Measurements from ENCODE around the gene PIM2. TPM values are rescaled to one million over a fixed set of nuclear protein-coding genes. Genes with fewer than 3 reads are reported as not detected.

Gene PIM2
- total RNA-seq, 1 donor from 2014 or later: 3.3 TPM

DNA sequence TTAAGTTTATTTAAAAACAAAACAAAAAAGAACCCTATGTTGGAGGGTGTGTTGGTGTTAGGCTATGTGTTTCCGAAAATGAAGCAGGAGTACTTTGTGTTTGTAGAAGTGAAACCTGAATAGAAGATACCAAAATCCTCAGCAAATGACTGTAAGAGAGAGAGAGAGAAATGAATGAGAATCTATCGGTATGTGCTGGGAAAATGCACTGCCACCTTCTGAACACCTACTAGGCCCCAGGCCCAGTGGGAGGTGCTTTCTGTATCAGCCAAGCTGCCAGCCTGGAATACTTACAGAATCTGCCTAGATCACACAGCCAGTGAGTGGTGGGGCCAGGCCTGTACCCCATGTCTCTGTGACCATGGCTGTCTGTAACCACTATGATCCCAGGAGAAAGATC, 14.9 kb upstream of the PIM2 start:
- intact Hi-C loops (cut with micrococcal nuclease): no loop called here
- Histone ChIP-seq H3K27me3 (ENCODE audit: low read depth) (no peaks in the 10 kb centered on the region), H3K4me3 (no peak overlapping the region), H3K27ac (replicated peaks) (no peak overlapping the region), H3K9me3 (replicated peaks) (no peaks in the 10 kb centered on the region), H3K36me3 (peaks cover 35% of the 10 kb centered on the region), H3K4me1 (peaks cover 14% of the 10 kb centered on the region)
- DNase-seq: no peak
- TF ChIP-seq, protein P1, sequence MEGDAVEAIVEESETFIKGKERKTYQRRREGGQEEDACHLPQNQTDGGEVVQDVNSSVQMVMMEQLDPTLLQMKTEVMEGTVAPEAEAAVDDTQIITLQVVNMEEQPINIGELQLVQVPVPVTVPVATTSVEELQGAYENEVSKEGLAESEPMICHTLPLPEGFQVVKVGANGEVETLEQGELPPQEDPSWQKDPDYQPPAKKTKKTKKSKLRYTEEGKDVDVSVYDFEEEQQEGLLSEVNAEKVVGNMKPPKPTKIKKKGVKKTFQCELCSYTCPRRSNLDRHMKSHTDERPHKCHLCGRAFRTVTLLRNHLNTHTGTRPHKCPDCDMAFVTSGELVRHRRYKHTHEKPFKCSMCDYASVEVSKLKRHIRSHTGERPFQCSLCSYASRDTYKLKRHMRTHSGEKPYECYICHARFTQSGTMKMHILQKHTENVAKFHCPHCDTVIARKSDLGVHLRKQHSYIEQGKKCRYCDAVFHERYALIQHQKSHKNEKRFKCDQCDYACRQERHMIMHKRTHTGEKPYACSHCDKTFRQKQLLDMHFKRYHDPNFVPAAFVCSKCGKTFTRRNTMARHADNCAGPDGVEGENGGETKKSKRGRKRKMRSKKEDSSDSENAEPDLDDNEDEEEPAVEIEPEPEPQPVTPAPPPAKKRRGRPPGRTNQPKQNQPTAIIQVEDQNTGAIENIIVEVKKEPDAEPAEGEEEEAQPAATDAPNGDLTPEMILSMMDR (IDR thresholded peaks at IDR 0.05; ENCODE audit: borderline replicate concordance): no peak

DNA sequence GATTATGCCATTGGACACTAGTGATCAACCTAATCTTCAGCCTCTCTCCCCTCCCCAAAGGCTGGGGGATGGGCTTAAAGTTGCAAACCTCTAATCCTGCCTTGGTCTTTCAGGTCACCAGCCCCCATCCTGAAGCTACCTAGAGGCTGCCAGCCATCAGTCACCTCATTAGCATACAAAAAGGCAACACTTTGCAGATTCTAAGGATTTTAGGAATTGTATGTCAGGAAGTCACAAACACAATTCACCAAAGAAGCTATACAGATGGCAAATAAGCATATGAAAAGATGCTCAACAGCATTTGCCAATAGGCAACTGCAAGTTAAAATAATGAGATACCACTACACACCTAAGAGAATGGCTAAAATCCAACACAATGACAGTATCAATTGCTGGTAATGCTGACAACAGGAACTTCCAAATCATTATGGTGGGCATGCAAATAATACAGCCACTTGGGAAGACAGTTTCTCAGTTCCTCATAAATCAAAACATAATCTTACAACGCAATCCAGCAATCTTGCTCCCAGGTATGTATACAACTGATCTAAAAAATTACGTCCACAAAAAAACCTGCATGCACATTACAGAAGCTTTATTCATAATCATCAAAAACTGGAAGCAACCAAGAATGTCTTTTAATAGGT, 9.0 kb upstream of the PIM2 start:
- no peaks in the 10 kb centered on the region for H3K27me3 ChIP-seq (ENCODE audit: low read depth)
- no peak overlapping the region for H3K4me3 ChIP-seq
- no peaks in the 10 kb centered on the region for H3K4me1 ChIP-seq
- H3K27ac ChIP-seq (replicated peaks): no peak overlapping the region
- DNase-seq: no peak
- no peaks in the 10 kb centered on the region for H3K9me3 ChIP-seq (replicated peaks)
- TF ChIP-seq, protein P1 (IDR thresholded peaks at IDR 0.05; ENCODE audit: borderline replicate concordance): no peak
- intact Hi-C loops (cut with micrococcal nuclease): no loop called here
- peaks cover 54% of the 10 kb centered on the region for H3K36me3 ChIP-seq

DNA sequence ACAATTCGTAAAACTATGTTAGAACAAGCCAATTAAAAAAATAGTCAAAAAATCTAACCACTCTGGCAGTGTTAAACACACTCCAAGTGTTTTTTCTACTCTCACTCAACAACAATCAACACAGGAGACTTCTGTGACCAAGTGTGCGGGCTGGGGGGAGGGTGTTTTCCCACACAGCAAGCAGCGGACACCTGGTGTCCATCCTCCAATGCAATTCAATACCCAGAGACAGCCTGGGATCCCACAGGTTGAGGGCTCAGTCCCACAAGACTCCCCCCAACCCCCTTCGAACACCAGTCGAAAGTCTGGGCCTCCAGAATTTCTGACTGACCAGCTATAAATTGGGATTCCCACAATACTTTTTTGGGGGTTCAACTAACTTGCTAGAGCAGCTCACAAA, 8.3 kb upstream of the PIM2 start:
- Histone ChIP-seq H3K4me3 (no peak overlapping the region), H3K4me1 (no peaks in the 10 kb centered on the region), H3K36me3 (peaks cover 50% of the 10 kb centered on the region), H3K27me3 (ENCODE audit: low read depth) (no peaks in the 10 kb centered on the region), H3K9me3 (replicated peaks) (no peaks in the 10 kb centered on the region), H3K27ac (replicated peaks) (no peak overlapping the region)
- no peak for DNase-seq
- intact Hi-C loops (cut with micrococcal nuclease): no loop called here
- TF ChIP-seq, protein P1 (IDR thresholded peaks at IDR 0.05; ENCODE audit: borderline replicate concordance): no peak

DNA sequence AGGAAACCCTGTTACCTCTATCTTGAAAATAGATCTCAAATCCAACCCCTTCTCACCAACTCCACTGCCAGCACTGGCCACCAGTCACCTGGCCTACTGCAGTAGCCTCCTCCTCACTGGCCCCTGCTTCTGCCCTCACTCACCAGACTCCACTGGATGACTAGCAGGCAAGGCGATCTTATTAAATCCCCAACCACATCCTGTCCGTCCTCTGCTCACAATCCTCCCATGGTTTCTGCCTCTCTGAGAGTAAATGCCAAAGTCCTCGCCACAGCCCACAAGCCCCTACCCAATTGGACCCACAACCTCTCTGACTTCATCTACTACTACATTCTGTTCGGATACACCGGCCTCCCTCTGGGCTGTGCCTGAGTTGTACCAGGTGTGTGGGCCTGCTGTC, 5.4 kb upstream of the PIM2 start:
- no peak overlapping the region for H3K4me3 ChIP-seq
- no peaks in the 10 kb centered on the region for H3K27me3 ChIP-seq (ENCODE audit: low read depth)
- intact Hi-C loops (cut with micrococcal nuclease): no loop called here
- no peak for DNase-seq
- H3K36me3 ChIP-seq: peaks cover 37% of the 10 kb centered on the region
- TF ChIP-seq, protein P1 (IDR thresholded peaks at IDR 0.05; ENCODE audit: borderline replicate concordance): no peak
- H3K9me3 ChIP-seq (replicated peaks): no peaks in the 10 kb centered on the region
- H3K4me1 ChIP-seq: peaks cover 10% of the 10 kb centered on the region
- no peak overlapping the region for H3K27ac ChIP-seq (replicated peaks)

DNA sequence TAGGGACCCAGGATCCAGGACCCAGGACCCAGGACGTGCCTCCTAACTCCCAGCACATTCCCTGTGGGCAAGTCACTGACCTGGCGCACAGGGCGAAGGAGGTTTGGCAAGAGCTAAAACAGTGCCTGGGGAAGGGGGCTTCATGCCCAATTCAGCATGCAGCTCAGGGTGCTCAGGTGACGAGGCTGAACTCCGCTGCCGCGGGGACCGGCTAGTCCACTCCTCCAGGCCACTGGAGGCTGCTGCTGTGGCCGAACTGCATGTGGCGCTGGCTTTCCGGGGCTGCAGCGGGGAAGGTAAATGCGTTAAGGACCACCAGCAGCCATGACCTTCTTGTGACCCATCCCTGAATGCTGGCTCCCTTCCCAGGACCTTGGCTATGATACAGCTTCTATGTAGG, 4.9 kb upstream of the PIM2 start:
- Histone ChIP-seq H3K9me3 (replicated peaks) (no peaks in the 10 kb centered on the region), H3K36me3 (peaks cover 35% of the 10 kb centered on the region), H3K27ac (replicated peaks) (no peak overlapping the region), H3K4me3 (no peak overlapping the region), H3K27me3 (ENCODE audit: low read depth) (no peaks in the 10 kb centered on the region), H3K4me1 (peaks cover 11% of the 10 kb centered on the region)
- TF ChIP-seq, protein P1 (IDR thresholded peaks at IDR 0.05; ENCODE audit: borderline replicate concordance): no peak
- no peak for DNase-seq
- intact Hi-C loops (cut with micrococcal nuclease): no loop called here

All from left ventricle myocardium inferior (tissue), 1 donor.